GM04503 (cell line): Measurements from ENCODE around the gene PPP2R2C.

Experiments used
- DNase-seq: peaks from one replicate; pipeline ENCODE4 v3.0.0-alpha.2; 2012; ENCODE audit warnings: low read depth

Gene PPP2R2C

DNA sequence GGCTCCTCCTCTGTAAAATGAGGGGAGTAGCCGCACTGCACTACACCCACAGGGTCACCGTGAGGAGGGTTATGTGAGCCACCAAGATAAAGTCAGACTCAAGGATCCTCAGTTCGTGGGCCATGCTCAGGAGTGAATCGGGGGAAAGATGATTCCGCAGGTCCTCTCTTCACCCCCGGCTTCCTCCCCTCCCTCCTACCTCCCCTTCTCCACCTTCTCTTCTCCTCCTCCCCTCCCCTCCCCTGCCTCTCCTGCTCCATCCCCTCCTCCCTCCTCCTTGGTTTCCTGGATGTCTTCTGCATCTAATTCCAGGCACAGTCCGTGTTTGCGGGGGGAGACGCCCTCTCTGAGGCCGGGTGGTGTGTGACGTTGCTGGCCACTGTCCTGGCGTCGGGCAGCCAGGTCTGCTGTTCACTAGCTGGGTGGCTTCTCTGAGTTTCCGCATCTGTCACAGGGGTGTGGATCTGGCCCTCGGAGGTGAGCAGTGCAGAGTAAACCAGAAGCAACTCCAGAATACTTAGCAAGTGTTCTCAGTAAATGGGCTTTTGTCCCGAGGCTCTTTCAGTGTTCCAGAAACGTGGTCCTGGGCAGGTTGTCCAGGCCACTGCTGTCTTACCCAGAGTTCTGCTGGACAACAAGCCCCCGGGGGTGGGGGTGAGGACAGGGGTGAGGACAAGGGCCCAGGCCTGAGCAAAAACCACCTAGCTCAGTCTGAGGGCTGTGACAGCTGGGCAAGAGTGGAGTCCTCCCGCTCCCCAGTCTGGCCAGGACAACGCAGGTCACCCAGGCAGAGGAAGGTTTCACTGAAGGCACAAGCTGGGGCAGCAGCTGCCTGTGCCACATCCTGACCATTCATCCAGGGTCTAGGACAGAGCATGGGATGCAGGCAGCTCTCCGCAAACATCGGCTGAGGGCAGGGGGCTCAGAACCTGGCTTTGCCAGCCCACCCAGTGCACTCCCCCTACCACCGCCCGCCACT lies 92.4 kb downstream of the PPP2R2C start:
- DNase-seq: no peak

DNA sequence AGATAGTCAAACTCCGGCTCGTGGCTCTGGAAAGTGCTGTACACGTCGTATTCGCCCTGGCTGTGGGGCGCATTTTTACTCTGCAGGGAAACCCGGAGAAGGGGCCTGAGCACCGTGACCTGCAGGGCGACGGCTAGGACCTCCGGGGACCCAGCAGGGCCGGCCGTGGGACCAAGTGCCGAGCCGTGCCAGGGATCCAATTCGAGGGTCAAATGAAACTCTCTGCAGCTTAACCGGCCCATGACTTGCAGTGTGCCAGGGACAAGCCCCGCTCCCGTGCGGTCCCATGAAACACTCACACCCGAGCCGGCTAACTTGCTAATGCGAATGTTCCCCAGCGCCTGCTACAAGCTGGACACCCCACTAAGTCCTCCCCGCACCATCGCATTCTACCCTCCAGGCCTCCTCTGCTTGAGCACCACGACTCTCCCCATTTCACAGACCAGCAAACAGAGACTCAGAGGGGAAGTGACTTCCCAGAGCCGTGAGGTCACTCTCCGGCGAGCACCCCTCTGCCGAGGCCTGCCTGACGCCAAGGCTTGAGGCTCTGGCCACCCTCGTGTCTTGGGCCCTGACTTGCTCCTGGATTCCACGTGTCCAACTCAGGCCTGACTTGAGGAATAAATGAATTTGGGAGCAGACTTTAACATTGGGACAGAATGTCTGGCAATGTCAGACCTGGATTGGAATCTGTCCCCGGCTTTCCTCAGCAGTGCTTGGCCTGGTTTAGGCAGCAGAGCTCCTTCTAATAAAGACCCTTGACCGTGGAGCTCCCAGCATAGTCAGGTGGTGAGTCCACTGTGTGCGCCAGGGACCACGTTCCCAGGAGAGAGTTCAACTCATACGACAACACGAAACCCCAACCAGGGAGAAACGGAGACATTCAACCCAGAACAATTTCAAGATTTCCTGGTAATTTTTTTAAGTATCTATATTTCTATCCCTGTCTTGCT lies 93.6 kb downstream of the PPP2R2C start:
- no peak for DNase-seq

DNA sequence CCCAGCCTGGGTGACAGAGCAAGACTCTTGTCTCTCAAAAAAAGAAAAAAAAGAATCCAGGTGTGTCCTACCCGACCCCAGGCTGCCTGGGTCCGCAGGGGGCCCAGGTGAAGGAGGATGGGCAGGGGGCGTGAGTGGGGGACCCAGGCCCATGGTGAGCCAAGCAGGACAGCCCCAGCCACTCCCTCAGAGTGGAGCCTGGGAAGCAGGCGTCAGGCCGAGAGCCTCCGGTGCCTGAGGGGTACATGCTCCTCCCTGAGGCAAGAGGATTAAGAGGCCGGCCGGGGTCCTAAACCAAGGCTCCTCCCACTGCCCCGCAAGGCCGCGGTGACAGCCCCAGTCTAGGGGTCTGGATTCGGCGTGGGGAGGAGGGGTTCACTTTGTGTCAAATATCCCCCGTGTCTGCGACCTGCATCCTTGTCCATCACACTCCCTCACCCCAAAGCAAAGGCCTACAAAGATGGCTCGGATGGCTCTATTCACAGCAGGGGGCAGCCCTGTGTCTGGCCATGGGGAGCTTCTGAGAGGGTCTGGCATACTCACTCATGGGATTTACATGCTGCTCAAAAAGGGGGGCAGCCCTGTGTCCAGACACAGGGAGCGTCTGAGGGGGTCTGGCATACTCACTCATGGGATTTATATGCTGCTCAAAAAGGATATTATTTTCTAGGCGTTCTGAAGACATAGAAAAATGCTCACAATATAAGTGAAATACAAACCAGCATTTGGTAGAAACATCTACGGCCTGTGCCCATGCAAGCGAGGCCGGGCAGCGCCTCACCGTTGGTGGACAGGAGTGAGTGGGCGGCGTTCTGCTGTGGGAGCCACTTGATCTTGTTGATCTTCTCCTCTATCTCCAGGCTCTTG lies 94.6 kb downstream of the PPP2R2C start:
- no peak for DNase-seq

- no peak for DNase-seq
Measured at GRCh38 chr4:6375620-6376295, 96.7 kb downstream of the PPP2R2C start.

- DNase-seq: no peak
Measured at GRCh38 chr4:6374575-6374974, 97.8 kb downstream of the PPP2R2C start.

DNA sequence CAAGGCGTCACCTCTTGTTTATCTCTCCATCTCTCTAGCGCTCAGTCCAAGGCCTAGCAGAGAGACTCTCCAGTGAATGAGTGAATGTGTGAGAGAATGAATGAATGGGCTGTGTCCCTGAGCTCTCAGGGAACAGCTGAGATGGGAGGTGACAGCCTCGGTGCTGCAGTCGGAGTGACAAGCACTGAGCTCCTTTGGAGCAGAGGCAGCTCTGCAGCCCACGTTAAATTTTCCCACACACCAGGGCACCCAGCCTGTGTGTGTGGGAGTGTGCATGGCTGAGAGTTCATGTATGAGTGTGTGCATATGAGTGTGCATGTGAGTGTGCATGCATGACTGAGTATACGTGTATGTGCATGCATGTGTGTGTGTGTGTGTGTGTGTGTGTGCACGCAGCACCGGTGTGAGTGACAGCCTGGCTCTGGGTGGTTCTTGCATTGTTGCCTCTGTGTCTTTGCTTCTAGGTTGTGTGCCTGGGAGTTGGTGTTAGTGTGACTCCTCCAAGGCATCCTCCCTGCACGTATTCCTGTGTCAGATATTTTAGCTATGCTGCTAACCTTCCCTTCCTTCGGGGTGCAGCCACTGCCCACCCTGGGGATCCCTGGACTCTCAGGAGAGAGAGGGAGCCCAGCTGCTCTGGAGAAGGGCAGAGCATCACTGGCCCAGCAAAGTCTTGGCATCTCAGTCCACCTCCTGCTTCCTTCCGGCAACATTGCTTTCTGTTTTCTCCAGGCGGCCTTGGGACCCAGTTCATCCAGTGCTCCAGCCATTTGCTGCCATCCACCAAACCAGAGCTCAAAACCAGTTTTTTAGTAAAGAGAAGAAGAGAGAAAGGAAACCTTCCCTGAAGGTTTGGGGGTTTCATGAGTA lies 98.6 kb downstream of the PPP2R2C start:
- DNase-seq: no peak

GRCh38 chr4:6372649-6373525 lies 99.5 kb downstream of the PPP2R2C start:
- no peak for DNase-seq

DNA sequence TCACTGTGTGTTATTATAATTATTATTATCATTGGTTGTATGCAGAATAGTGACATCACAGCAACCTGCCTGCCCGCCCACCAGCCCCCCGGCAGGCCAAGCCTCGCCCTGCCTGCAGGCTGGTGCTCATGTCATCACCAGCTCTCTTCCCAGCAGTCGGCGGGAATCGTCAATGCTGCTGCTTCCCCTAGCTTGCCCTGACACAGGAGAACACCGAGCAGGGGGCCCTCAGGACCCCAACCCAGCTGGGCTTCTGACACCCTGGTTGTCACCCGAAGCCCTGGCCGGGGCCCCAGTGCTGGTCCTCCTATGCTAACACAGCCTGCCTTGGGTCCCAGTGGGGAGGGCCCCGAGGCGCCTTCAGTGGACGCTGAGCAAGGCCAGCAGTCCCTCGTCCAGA lies 100.6 kb downstream of the PPP2R2C start:
- no peak for DNase-seq

DNA sequence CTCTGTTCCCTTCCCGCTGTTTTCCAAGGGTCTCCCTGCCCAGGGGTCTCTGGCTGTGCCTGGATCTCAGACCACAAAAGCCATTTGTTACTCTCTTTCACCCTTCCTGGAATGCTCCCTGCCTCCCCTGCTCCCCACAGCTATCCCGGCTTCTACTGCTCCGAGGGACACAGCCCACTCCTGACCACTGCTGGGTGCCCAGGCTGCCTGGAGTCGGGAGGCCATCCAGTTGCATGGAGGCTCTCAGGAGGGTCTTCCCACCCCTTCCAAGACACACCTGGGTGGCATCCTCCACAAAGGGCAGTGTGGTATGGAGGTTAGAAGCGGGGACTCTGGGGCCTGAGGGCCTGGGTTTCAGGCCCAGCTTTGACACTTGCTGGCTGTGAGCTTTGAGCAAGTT lies 101.1 kb downstream of the PPP2R2C start:
- no peak for DNase-seq

- no peak for DNase-seq
Measured at GRCh38 chr4:6369924-6370645, 102.3 kb downstream of the PPP2R2C start.

- DNase-seq: no peak
Measured at GRCh38 chr4:6369511-6369910, 102.9 kb downstream of the PPP2R2C start.

GRCh38 chr4:6369035-6369434 lies 103.4 kb downstream of the PPP2R2C start:
- DNase-seq: no peak

GRCh38 chr4:6368601-6369000 lies 103.8 kb downstream of the PPP2R2C start:
- no peak for DNase-seq

- no peak for DNase-seq
Measured at GRCh38 chr4:6368096-6368495, 104.3 kb downstream of the PPP2R2C start.

DNA sequence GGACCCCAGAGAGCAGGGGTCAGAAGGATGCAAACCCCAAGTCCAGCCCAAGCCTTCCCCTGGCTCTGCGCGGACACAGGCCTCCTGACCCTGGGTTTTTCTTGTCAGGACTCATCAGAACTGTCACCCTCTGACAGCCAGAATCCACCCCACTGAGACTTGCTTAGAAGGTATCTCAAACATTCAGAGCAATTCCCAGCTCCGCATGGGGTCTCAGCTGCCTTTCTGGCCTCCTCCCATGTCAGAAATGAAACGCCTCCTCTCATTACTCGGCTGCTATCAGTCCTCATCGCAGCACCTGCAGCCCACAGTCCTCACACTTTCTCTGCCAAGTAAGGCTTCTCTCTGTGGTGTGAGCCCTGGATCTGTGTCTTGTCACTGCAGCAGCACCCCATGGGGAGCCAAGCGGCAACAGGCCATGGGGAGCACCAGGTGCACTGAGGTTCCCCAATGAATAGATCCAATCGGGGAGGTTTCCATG lies 105.0 kb downstream of the PPP2R2C start:
- no peak for DNase-seq

- no peak for DNase-seq
Measured at GRCh38 chr4:6366581-6366980, 105.8 kb downstream of the PPP2R2C start.

GRCh38 chr4:6365545-6366086 lies 106.8 kb downstream of the PPP2R2C start:
- no peak for DNase-seq

DNA sequence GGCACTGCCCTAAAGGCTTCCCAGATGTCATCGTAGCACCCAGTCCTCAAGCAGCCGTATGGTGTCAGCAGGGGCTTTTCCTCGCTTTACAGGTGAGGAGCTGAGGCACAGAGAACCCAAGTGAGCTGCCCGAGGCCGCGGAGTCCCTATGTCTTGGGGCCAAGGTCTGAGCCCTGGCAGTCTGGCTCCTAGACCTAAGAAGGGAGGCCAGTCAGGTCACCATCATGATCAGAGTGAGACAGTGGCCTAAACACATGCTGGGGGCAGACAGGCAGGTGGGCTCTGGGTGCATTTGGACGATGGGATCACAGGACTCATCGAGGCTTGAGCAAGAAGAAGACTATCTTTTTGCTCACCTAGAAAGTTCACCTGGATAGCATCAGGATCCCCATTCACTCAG lies 107.8 kb downstream of the PPP2R2C start:
- no peak for DNase-seq
